Measurements from ENCODE around the gene REN. TPM values are rescaled to one million over a fixed set of nuclear protein-coding genes. Genes with fewer than 3 reads are reported as not detected.

REN gene
- polyA plus RNA-seq, 1 donor from 2014 or later: not detected

- no peaks in the 10 kb centered on the region for H3K9me2 ChIP-seq (ENCODE audit: insufficient read depth, low read length)
- H3K27me3 ChIP-seq (ENCODE audit: insufficient read depth, low read depth, low read length): peaks cover 10% of the 10 kb centered on the region
These were observed 3.6 kb downstream of the REN start for GRCh38 chr1:204162494-204163074.

GRCh38 chr1:204161609-204162493, 4.3 kb downstream of the REN start:
- H3K9me3 ChIP-seq (ENCODE audit: low read length): no peaks in the 10 kb centered on the region
- H3K4me3 ChIP-seq (ENCODE audit: low read length): no peak overlapping the region
- H2AFZ ChIP-seq (ENCODE audit: low read depth, low read length): no peak overlapping the region
- H3K4me2 ChIP-seq (ENCODE audit: low read length): no peak overlapping the region
- no peak overlapping the region for H3K9ac ChIP-seq (ENCODE audit: low read length)
- no peaks in the 10 kb centered on the region for H3K79me2 ChIP-seq (replicated peaks; ENCODE audit: insufficient read depth, low read length)
- no peaks in the 10 kb centered on the region for H4K20me1 ChIP-seq (ENCODE audit: insufficient read depth)
- peaks cover 11% of the 10 kb centered on the region for H3K27me3 ChIP-seq (ENCODE audit: insufficient read depth, low read depth, low read length)
- TF ChIP-seq RAD21 (conservative IDR thresholded peaks at IDR 0.05): no peak
- TF ChIP-seq, protein P1, sequence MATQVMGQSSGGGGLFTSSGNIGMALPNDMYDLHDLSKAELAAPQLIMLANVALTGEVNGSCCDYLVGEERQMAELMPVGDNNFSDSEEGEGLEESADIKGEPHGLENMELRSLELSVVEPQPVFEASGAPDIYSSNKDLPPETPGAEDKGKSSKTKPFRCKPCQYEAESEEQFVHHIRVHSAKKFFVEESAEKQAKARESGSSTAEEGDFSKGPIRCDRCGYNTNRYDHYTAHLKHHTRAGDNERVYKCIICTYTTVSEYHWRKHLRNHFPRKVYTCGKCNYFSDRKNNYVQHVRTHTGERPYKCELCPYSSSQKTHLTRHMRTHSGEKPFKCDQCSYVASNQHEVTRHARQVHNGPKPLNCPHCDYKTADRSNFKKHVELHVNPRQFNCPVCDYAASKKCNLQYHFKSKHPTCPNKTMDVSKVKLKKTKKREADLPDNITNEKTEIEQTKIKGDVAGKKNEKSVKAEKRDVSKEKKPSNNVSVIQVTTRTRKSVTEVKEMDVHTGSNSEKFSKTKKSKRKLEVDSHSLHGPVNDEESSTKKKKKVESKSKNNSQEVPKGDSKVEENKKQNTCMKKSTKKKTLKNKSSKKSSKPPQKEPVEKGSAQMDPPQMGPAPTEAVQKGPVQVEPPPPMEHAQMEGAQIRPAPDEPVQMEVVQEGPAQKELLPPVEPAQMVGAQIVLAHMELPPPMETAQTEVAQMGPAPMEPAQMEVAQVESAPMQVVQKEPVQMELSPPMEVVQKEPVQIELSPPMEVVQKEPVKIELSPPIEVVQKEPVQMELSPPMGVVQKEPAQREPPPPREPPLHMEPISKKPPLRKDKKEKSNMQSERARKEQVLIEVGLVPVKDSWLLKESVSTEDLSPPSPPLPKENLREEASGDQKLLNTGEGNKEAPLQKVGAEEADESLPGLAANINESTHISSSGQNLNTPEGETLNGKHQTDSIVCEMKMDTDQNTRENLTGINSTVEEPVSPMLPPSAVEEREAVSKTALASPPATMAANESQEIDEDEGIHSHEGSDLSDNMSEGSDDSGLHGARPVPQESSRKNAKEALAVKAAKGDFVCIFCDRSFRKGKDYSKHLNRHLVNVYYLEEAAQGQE (IDR thresholded peaks at IDR 0.05; ENCODE audit: borderline replicate concordance): no peak
- TF ChIP-seq EZH2 (IDR thresholded peaks at IDR 0.05; ENCODE audit: borderline replicate concordance, insufficient read depth, low read length, poor library complexity, severe bottlenecking): no peak
- TF ChIP-seq SMC3 (conservative IDR thresholded peaks at IDR 0.05; ENCODE audit: poor library complexity): no peak
- TF ChIP-seq CTCF (IDR thresholded peaks at IDR 0.05; ENCODE audit: poor library complexity, severe bottlenecking): no peak
- TF ChIP-seq MXI1 (conservative IDR thresholded peaks at IDR 0.05; ENCODE audit: poor library complexity, severe bottlenecking): no peak
- no peak for TF ChIP-seq POLR2AphosphoS5 (IDR thresholded peaks at IDR 0.05)
- no peak for TF ChIP-seq EP300 (conservative IDR thresholded peaks at IDR 0.05; ENCODE audit: poor library complexity, severe bottlenecking)
- TF ChIP-seq TAF1 (IDR thresholded peaks at IDR 0.05; ENCODE audit: low read depth): no peak
- H3K36me3 ChIP-seq (ENCODE audit: insufficient read depth, low read length): no peaks in the 10 kb centered on the region
- H3K27ac ChIP-seq (ENCODE audit: low read length): no peak overlapping the region
- no peaks in the 10 kb centered on the region for H3F3A ChIP-seq (ENCODE audit: insufficient read depth, low read length, poor library complexity, severe bottlenecking)
- no peaks in the 10 kb centered on the region for H3K9me2 ChIP-seq (ENCODE audit: insufficient read depth, low read length)

More at GRCh38 chr1:204162494-204163074, 3.6 kb downstream of the REN start:
- TF ChIP-seq MXI1 (conservative IDR thresholded peaks at IDR 0.05; ENCODE audit: poor library complexity, severe bottlenecking) (no peak), RAD21 (conservative IDR thresholded peaks at IDR 0.05) (peak; percentile 100), EZH2 (IDR thresholded peaks at IDR 0.05; ENCODE audit: borderline replicate concordance, insufficient read depth, low read length, poor library complexity, severe bottlenecking) (no peak), CTCF (IDR thresholded peaks at IDR 0.05; ENCODE audit: poor library complexity, severe bottlenecking) (peak; percentile 99), SMC3 (conservative IDR thresholded peaks at IDR 0.05; ENCODE audit: poor library complexity) (peak; percentile 99), POLR2AphosphoS5 (IDR thresholded peaks at IDR 0.05) (no peak)
- H3K4me3 ChIP-seq (ENCODE audit: low read length): no peak overlapping the region
- no peak overlapping the region for H3K9ac ChIP-seq (ENCODE audit: low read length)
- H3K27ac ChIP-seq (ENCODE audit: low read length): no peak overlapping the region
- H3K36me3 ChIP-seq (ENCODE audit: insufficient read depth, low read length): no peaks in the 10 kb centered on the region
- no peaks in the 10 kb centered on the region for H4K20me1 ChIP-seq (ENCODE audit: insufficient read depth)
- H3K4me2 ChIP-seq (ENCODE audit: low read length): no peak overlapping the region
- H3K9me3 ChIP-seq (ENCODE audit: low read length): no peaks in the 10 kb centered on the region
- no peaks in the 10 kb centered on the region for H3K79me2 ChIP-seq (replicated peaks; ENCODE audit: insufficient read depth, low read length)
- no peak overlapping the region for H2AFZ ChIP-seq (ENCODE audit: low read depth, low read length)
- H3F3A ChIP-seq (ENCODE audit: insufficient read depth, low read length, poor library complexity, severe bottlenecking): no peaks in the 10 kb centered on the region

All from neural cell (in vitro differentiated cells).